ENCODE data around the gene CYGB.
"Not testable (repeated sequence)": the region's sequence is repeated elsewhere in the genome, so short reads cannot be mapped to it uniquely, and the experiment has no call there.

Gene CYGB

DNA sequence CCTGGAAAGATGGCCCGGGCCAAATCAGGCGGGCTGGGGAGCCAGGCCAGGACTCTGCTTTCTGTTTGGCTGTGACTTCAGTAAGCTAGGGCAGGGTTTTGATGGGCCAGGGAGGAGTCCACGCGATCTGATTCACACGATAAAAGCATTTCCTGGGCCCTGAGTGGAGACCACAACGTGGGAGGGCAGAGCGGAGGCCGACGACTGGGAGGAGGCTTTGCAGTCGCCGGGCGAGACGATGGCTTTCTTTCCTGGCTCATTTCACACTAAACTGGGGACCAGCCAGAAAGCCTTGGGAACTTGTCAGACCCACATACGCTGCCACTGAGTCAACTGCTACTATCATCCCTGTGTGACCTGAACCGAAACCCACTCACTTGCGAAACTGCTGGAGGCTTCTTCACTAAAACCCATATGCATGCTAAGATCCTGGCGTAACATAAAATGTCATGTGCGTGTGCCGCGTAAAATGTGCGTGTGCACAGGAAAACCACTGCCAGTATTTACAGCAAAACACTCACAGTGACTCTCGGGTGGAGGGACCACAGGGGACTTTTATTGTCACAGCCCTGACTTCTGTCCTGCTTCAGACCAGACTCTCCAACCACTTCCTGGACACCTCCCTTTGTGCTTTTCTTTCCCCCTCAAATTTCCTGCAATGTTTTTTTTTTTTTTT lies 22.1 kb downstream of the CYGB start:
- DNase-seq (ENCODE audit: low read depth), result peak; percentile 63
- TF ChIP-seq, protein P1, sequence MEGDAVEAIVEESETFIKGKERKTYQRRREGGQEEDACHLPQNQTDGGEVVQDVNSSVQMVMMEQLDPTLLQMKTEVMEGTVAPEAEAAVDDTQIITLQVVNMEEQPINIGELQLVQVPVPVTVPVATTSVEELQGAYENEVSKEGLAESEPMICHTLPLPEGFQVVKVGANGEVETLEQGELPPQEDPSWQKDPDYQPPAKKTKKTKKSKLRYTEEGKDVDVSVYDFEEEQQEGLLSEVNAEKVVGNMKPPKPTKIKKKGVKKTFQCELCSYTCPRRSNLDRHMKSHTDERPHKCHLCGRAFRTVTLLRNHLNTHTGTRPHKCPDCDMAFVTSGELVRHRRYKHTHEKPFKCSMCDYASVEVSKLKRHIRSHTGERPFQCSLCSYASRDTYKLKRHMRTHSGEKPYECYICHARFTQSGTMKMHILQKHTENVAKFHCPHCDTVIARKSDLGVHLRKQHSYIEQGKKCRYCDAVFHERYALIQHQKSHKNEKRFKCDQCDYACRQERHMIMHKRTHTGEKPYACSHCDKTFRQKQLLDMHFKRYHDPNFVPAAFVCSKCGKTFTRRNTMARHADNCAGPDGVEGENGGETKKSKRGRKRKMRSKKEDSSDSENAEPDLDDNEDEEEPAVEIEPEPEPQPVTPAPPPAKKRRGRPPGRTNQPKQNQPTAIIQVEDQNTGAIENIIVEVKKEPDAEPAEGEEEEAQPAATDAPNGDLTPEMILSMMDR (IDR thresholded peaks at IDR 0.05; ENCODE audit: insufficient read depth, low read depth, low read length, missing control alignments), result no peak
- no peak overlapping the region for H3K4me3 ChIP-seq (ENCODE audit: low read length)

DNA sequence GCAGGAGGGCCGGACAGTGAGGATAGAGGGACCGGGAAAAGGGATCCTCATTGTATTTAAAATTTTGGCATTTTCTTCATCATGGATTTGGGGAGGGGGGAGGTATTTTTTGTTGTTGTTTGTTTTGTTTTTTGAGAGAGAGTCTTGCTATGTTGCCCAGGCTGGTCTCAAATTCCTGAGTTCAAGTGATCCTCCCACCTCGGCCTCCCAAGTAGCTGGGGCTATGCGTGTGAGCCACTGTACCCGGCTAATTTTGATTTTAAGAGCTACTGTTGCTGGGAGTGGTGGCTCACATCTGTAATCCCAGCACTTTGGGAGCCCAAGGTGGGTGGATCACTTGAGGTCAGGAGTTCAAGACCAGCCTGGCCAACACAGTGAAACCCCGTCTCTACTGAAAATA lies 23.2 kb downstream of the CYGB start:
- DNase-seq (ENCODE audit: low read depth); H3K4me3 ChIP-seq (ENCODE audit: low read length): not testable (repeated sequence)

DNA sequence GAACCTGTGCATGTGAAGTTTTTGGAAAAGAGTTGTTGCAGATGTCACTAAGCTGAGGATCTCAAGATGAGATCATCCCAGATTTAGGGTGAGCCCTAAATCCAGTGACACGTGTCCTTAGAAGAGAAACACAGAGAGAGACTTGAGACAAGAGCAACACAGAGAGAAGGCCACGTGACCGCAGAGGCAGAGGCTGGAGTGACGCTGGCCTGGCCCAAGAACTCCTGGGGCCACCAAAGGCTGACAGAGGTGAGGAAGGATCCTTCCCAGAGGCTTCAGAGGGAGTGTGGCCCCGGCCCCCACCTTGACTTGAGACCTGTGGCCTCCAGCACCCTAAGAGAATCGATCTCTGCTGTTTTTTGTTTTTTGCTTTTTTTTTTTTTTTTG lies 24.2 kb downstream of the CYGB start:
- no peak for DNase-seq (ENCODE audit: low read depth)
- TF ChIP-seq, protein P1 (IDR thresholded peaks at IDR 0.05; ENCODE audit: insufficient read depth, low read depth, low read length, missing control alignments), result no peak
- no peak overlapping the region for H3K4me3 ChIP-seq (ENCODE audit: low read length)

DNA sequence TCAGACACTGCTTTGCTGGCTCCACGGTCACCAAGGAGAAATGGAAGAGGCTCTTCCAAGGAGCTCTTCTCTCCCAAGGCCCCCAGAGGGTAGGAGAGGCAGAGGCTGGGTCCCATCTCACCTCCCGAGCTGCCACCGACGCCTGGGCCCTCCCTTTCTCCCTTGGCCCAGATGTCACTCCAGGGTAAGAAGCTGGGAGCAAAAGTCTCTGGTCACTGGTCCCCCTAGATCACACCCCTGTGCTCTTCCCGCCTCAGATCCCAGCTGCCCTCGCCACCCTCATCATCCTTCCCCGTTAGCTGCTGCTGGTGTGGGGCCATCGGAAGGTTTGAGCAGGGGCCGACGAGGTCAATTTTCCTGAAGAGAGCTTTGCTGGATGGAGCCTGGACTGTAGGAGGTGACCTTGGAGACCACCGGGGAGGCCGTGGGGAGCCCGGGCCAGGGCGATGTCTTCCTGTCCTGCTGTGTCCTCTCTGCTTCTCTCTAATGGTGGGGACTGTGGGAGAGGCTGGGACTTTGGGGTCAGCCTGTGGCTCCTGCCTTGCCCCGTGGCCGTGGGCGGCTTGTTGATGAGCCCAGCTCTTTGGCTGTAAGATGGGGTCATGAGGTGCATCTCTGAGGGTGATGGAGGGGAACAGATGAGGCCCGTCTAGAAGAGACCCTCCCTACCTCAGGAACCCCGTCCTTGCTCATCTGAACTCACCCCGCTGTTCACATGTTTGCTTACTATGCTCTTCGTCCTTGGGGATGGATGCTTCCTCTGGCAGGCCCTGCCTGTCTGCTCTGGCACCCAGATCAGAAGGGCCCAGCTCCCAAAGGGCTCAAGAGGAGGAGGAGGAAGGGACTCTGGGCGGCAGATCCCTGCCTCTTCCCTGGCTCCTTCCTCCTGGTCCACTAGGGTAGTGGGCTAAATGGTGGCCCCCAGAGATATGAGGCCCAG lies 24.9 kb downstream of the CYGB start:
- H3K4me3 ChIP-seq (ENCODE audit: low read length), result no peak overlapping the region
- DNase-seq (ENCODE audit: low read depth), result no peak
- TF ChIP-seq, protein P1 (IDR thresholded peaks at IDR 0.05; ENCODE audit: insufficient read depth, low read depth, low read length, missing control alignments), result no peak

DNA sequence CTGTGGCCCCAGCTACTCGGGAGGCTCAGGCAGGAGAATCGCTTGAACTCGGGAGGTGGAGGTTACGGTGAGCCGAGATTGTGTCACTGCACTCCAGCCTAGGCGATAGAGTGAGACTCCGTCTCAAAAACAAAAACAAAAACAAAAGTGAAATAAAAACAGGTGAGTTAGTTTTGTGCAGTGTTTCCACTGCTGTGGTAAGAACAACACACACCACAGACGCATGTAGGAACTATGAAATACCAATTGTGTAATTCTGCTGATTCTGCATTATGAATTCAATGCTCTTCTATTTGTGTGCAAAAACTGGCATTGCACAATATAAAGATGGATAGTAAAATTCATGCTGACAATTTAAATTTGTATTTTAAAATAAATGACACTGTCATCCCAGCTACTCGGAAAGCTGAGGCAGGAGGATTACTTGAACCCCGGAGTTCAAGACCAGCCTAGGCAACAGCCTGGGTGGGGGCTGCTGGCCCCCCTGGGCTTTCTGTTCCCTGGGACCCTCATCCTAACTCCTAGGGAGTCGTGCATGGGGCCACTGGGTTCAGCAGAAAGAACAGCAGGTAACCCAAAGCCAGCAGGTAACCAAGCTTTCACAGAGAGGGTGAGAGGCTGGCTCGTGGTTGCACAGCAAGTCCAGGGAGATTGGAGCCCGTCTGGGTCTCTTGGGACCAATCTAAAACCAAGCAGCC lies 25.7 kb downstream of the CYGB start:
- DNase-seq (ENCODE audit: low read depth), result no peak
- TF ChIP-seq, protein P1 (IDR thresholded peaks at IDR 0.05; ENCODE audit: insufficient read depth, low read depth, low read length, missing control alignments), result no peak

DNA sequence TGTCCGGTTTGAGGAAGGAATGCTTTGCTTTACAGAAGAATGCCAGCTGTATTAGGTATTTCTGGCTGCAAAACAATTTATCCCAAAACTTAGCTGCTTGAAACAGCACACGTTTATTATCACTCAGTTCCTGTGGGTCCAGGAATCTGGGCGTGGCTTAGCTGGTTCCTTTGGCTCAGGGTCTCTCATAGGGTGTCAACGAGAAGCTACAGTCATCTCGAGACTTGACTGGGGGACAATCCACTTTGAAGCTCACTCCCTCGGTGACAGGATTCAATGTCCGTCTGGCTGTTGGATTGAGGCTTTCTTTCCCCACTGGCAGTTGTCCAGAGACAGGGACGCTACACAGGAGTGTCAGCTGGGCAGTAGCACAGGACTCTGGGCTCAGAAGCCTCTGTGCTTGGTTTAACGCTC lies 26.7 kb downstream of the CYGB start:
- no peak overlapping the region for H3K4me3 ChIP-seq (ENCODE audit: low read length)
- TF ChIP-seq, protein P1 (IDR thresholded peaks at IDR 0.05; ENCODE audit: insufficient read depth, low read depth, low read length, missing control alignments), result no peak
- DNase-seq (ENCODE audit: low read depth), result no peak

More for the DNA sequence above, 25.7 kb downstream of the CYGB start:
- no peak overlapping the region for H3K4me3 ChIP-seq (ENCODE audit: low read length)

DNA sequence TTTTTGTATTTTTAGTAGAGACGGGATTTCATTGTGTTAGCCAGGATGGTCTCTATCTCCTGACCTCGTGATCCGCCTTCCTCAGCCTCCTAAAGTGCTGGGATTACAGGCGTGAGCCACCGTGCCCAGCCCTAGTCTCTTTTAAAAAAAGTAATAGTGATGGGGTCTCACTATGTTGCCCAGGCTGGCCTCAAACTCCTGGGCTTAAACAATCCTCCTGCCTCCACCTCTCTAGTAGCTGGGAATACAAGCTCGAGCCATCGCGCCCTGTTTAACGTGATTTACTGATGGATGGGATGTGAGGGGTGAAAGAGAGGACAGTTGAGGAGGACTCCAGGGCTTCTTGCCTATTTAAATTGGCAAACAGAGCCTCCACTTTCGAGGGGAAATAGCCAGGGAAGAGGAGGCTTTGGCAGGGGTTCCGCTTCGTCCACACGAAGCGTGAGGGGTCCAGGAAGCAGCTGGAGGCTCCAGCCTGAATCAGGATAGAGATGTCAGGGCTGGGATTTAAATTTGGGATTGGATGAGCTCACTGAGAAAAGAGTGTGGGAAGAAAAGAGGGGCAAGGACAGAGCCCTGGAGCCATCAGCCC lies 28.9 kb downstream of the CYGB start:
- not testable (repeated sequence) for H3K4me3 ChIP-seq (ENCODE audit: low read length); DNase-seq (ENCODE audit: low read depth)
